H9 (cell line): ENCODE measurements around the gene EPS15. TPM values are rescaled to one million over a fixed set of nuclear protein-coding genes. Genes with fewer than 3 reads are reported as not detected.

Experiments used
- DNase-seq: peaks from one replicate; pipeline ENCODE4 v3.0.0-alpha.2; 2017
- H2AFZ ChIP-seq: one replicate; pipeline ENCODE4 v1.6.1; 2013; ENCODE audit warnings: mild to moderate bottlenecking, low read length, control low read depth, moderate library complexity
- H2AK5ac ChIP-seq: 2 replicates; pipeline ENCODE4 v1.6.1; 2013; ENCODE audit warnings: low read length, control low read depth, mixed read lengths; ENCODE audit not compliant: insufficient read length
- H2BK120ac ChIP-seq: one replicate; pipeline ENCODE4 v1.6.1; 2013; ENCODE audit warnings: low read depth, mild to moderate bottlenecking, low read length, control low read depth, inconsistent platforms; ENCODE audit not compliant: poor library complexity, severe bottlenecking
- H2BK12ac ChIP-seq: 2 replicates; pipeline ENCODE4 v1.6.1; 2013; ENCODE audit warnings: low read length, control low read depth, mixed read lengths, low read depth; ENCODE audit not compliant: insufficient read length
- H2BK15ac ChIP-seq: 2 replicates; pipeline ENCODE4 v1.6.1; 2013; ENCODE audit warnings: low read depth, low read length, control low read depth
- H2BK20ac ChIP-seq: one replicate; pipeline ENCODE4 v1.6.1; 2013; ENCODE audit warnings: low read depth, mild to moderate bottlenecking, low read length, control low read depth, inconsistent platforms; ENCODE audit not compliant: poor library complexity, severe bottlenecking
- H2BK5ac ChIP-seq: 2 replicates; pipeline ENCODE4 v1.6.1; 2013; ENCODE audit warnings: low read length, control low read depth, mixed read lengths; ENCODE audit not compliant: insufficient read length
- H3K14ac ChIP-seq: 2 replicates; pipeline ENCODE4 v1.6.1; 2013; ENCODE audit warnings: low read length, control low read depth; ENCODE audit not compliant: insufficient read depth
- H3K18ac ChIP-seq: 2 replicates; pipeline ENCODE4 v1.6.1; 2013; ENCODE audit warnings: low read depth, mild to moderate bottlenecking, mixed read lengths, low read length, control low read depth; ENCODE audit not compliant: insufficient read length
- H3K23ac ChIP-seq: 2 replicates; pipeline ENCODE4 v1.6.1; 2013; ENCODE audit warnings: low read length, control low read depth, mixed read lengths, low read depth; ENCODE audit not compliant: insufficient read length
- H3K23me2 ChIP-seq: 2 replicates; pipeline ENCODE4 v1.6.1; 2013; ENCODE audit warnings: low read depth, mild to moderate bottlenecking, mixed read lengths, low read length, control low read depth; ENCODE audit not compliant: insufficient read length, poor library complexity, severe bottlenecking
- H3K27ac ChIP-seq: 2 replicates; pipeline ENCODE4 v1.5.1; 2013; ENCODE audit warnings: low read length, control low read depth, mixed read lengths, low read depth; ENCODE audit not compliant: insufficient read length
- H3K27me3 ChIP-seq: 2 replicates; pipeline ENCODE4 v1.6.1; 2013; ENCODE audit warnings: low read length, control low read depth, inconsistent platforms; ENCODE audit not compliant: insufficient read depth
- H3K4ac ChIP-seq: 2 replicates; pipeline ENCODE4 v1.6.1; 2013; ENCODE audit warnings: low read depth, mild to moderate bottlenecking, control low read depth, inconsistent platforms, low read length, moderate library complexity
- H3K4me1 ChIP-seq: 2 replicates; pipeline ENCODE4 v1.6.1; 2013; ENCODE audit warnings: low read length, control low read depth, inconsistent platforms; ENCODE audit not compliant: insufficient read depth
- H3K4me2 ChIP-seq: 2 replicates; pipeline ENCODE4 v1.6.1; 2013; ENCODE audit warnings: low read length, control low read depth, mixed read lengths; ENCODE audit not compliant: insufficient read length, insufficient read depth
- H3K56ac ChIP-seq: 2 replicates; pipeline ENCODE4 v1.6.1; 2013; ENCODE audit warnings: low read depth, mild to moderate bottlenecking, mixed read lengths, low read length, control low read depth; ENCODE audit not compliant: insufficient read length
- H3K79me1 ChIP-seq: 2 replicates; pipeline ENCODE4 v1.6.1; 2013; ENCODE audit warnings: low read depth, mild to moderate bottlenecking, moderate library complexity, low read length, control low read depth, inconsistent platforms; ENCODE audit not compliant: insufficient read depth, poor library complexity, severe bottlenecking
- H3K79me2 ChIP-seq: 2 replicates; pipeline ENCODE4 v1.6.1; 2013; ENCODE audit warnings: low read length, control low read depth, inconsistent platforms; ENCODE audit not compliant: insufficient read depth
- H3K9ac ChIP-seq: 2 replicates; pipeline ENCODE4 v1.6.1; 2013; ENCODE audit warnings: low read length, control low read depth, mixed read lengths; ENCODE audit not compliant: insufficient read length; ENCODE audit errors: extremely low read depth
- H3K9me3 ChIP-seq: one replicate; pipeline ENCODE4 v1.6.1; 2013; ENCODE audit warnings: low read depth, low read length, inconsistent platforms; ENCODE audit not compliant: control insufficient read depth
- H3T11ph ChIP-seq: one replicate; pipeline ENCODE4 v1.6.1; 2013; ENCODE audit warnings: mild to moderate bottlenecking, low read length, control low read depth, inconsistent platforms
- H4K20me1 ChIP-seq: one replicate; pipeline ENCODE4 v1.6.1; 2013; ENCODE audit not compliant: control insufficient read depth, insufficient read length, insufficient read depth
- H4K5ac ChIP-seq: 2 replicates; pipeline ENCODE4 v1.6.1; 2013; ENCODE audit warnings: low read depth, mild to moderate bottlenecking, mixed read lengths, low read length, control low read depth; ENCODE audit not compliant: insufficient read length
- H4K8ac ChIP-seq: replicated peaks from 2 replicates; pipeline ENCODE4 v1.6.1; 2013; ENCODE audit warnings: low read length, control low read depth, mixed read lengths, low read depth; ENCODE audit not compliant: insufficient read length
- H4K91ac ChIP-seq: 2 replicates; pipeline ENCODE4 v1.6.1; 2013; ENCODE audit warnings: low read depth, mild to moderate bottlenecking, moderate library complexity, mixed read lengths, low read length, control low read depth; ENCODE audit not compliant: insufficient read length
- H3K27ac Mint-ChIP-seq, 3 experiments: 2 replicates in 2 of 3; 3 replicates in 1 of 3; pipeline ENCODE4 v1.8.0; 2020 to 2021; ENCODE audit warnings: mixed read lengths in 3 of 3, mild to moderate bottlenecking in 1 of 3, moderate library complexity in 1 of 3
- H3K27me3 Mint-ChIP-seq: 2 replicates; pipeline ENCODE4 v1.8.0; 2021; ENCODE audit warnings: low read depth, mild to moderate bottlenecking, moderate library complexity, mixed read lengths
- H3K36me3 Mint-ChIP-seq, 3 experiments: 2 replicates in 2 of 3; 3 replicates in 1 of 3; pipeline ENCODE4 v1.8.0; 2020 to 2021; ENCODE audit warnings: low read depth in 3 of 3, mixed read lengths in 3 of 3; ENCODE audit not compliant: insufficient read depth in 1 of 3
- H3K4me1 Mint-ChIP-seq, 2 experiments: 2 replicates each; pipeline ENCODE4 v1.8.0; 2020; ENCODE audit warnings: mixed read lengths in 2 of 2
- H3K4me3 Mint-ChIP-seq, 2 experiments: 2 replicates in 1 of 2; 3 replicates in 1 of 2; pipeline ENCODE4 v1.8.0; 2020 to 2021; ENCODE audit warnings: mild to moderate bottlenecking in 2 of 2, mixed read lengths in 2 of 2, moderate library complexity in 1 of 2
- H3K9me3 Mint-ChIP-seq, 2 experiments: 2 replicates in 1 of 2; 3 replicates in 1 of 2; pipeline ENCODE4 v1.8.0; 2020; ENCODE audit warnings: mild to moderate bottlenecking in 2 of 2, mixed read lengths in 2 of 2, moderate library complexity in 1 of 2
- CTCF ChIP-seq: fragments of 200-600 bp; sonication (generic); conservative IDR thresholded peaks from 3 replicates; pipeline ENCODE4 v1.8.0; 2021; ENCODE audit warnings: antibody characterized with exemption, mild to moderate bottlenecking
- total RNA-seq: library from RNA; stranded (reverse); gene quantifications from 2 replicates; pipeline ENCODE4 v1.2.1, GENCODE V29; 2021

EPS15 gene
- total RNA-seq, 1 experiment from 2014 or later, result 44.1 TPM

- Mint-ChIP-seq H3K4me3 (no peak overlapping the region), H3K27ac (0 out of 7 replicates have a peak overlapping the region, but pooled peaks of 1 of the 3 experiments have one; percentile 21)
Observed at GRCh38 chr1:51442198-51442597, 76.9 kb downstream of the EPS15 start.

More at GRCh38 chr1:51442198-51442597, 76.9 kb downstream of the EPS15 start:
- Mint-ChIP-seq H3K4me1 (no peaks in the 10 kb centered on the region), H3K36me3 (peaks cover 0 to 13% (median 4%) of the 10 kb centered on the region in 3 experiments; a peak in 4 of 7 replicates), H3K27me3 (no peaks in the 10 kb centered on the region), H3K9me3 (no peaks in the 10 kb centered on the region)
- Histone ChIP-seq H2BK20ac (no peak overlapping the region), H3T11ph (no peak overlapping the region), H3K27me3 (no peaks in the 10 kb centered on the region), H3K23me2 (no peaks in the 10 kb centered on the region), H2BK5ac (no peak overlapping the region), H3K56ac (no peak overlapping the region), H4K5ac (no peak overlapping the region), H3K9ac (no peak overlapping the region), H3K14ac (no peak overlapping the region), H2AK5ac (no peak overlapping the region), H3K4ac (no peak overlapping the region), H4K20me1 (no peaks in the 10 kb centered on the region), H4K91ac (no peak overlapping the region), H4K8ac (no peak overlapping the region), H3K18ac (no peak overlapping the region), H3K23ac (no peak overlapping the region), H3K79me2 (no peaks in the 10 kb centered on the region), H3K4me1 (no peaks in the 10 kb centered on the region), H3K9me3 (no peaks in the 10 kb centered on the region), H2BK12ac (no peak overlapping the region), H3K27ac (no peak overlapping the region), H2BK15ac (no peak overlapping the region), H3K4me2 (no peak overlapping the region), H2AFZ (no peak overlapping the region), H2BK120ac (no peak overlapping the region), H3K79me1 (no peaks in the 10 kb centered on the region)
- DNase-seq, result no peak
- TF ChIP-seq CTCF, result no peak
